Thyroid gland (tissue), 4 donors: ENCODE data around the gene MARK3. TPM values are rescaled to one million over a fixed set of nuclear protein-coding genes. Genes with fewer than 3 reads are reported as not detected.

Source experiments
- DNase-seq, 2 donors: peaks; one replicate each; pipeline ENCODE4 v3.0.0-alpha.2; 2019
- H3K27ac ChIP-seq, 3 donors: fragments of 200-600 bp; sonication (generic); 1 replicate in 2 of 3; 2 replicates in 1 of 3; pipeline ENCODE4 v1.5.1; 2016 to 2019; ENCODE audit warnings: mild to moderate bottlenecking in 1 of 3, moderate library complexity in 1 of 3
- H3K27me3 ChIP-seq: fragments of 200-600 bp; sonication (generic); one replicate; pipeline ENCODE4 v1.5.1; 2019
- H3K36me3 ChIP-seq, 2 donors: fragments of 200-600 bp; sonication (generic); one replicate each; pipeline ENCODE4 v1.5.1; 2016 to 2019
- H3K4me1 ChIP-seq, 2 donors: fragments of 200-600 bp; sonication (generic); one replicate each; pipeline ENCODE4 v1.5.1; 2017 to 2019
- H3K4me3 ChIP-seq, 3 donors: fragments of 200-600 bp; sonication (generic); replicated peaks in 1 of 3; 1 replicate in 2 of 3; 2 replicates in 1 of 3; pipeline ENCODE4 v1.5.1; 2016; ENCODE audit warnings: mild to moderate bottlenecking in 1 of 3
- H3K9me3 ChIP-seq: fragments of 200-600 bp; sonication (generic); one replicate; pipeline ENCODE4 v1.5.1; 2017
- CTCF ChIP-seq, 6 experiments: fragments of 200-600 bp in 3 of 6; fragments of 450-650 bp in 3 of 6; sonication (generic) in 3 of 6; IDR thresholded peaks; one replicate each; pipeline ENCODE4 v1.5.1; 2016 to 2019; ENCODE audit warnings: antibody characterized with exemption in 6 of 6, mild to moderate bottlenecking in 2 of 6, inconsistent platforms in 1 of 6, moderate library complexity in 1 of 6
- POLR2A ChIP-seq, 2 donors: fragments of 450-650 bp; IDR thresholded peaks; one replicate each; pipeline ENCODE4 v1.6.1; 2017; ENCODE audit warnings: antibody characterized with exemption in 2 of 2, mild to moderate bottlenecking in 2 of 2, moderate library complexity in 1 of 2
- WGBS, 2 donors: methylation state at CpG; one replicate each; pipeline ENCODE4 v1.1.5; 2017; 5-methylcytosine and 5-hydroxymethylcytosine counted together
- intact Hi-C: fragments of 100-400 bp; cut with DNase I; formaldehyde crosslinking; loops from one replicate; pipeline ENCODE4 v1.15.1; 2023
- total RNA-seq, 4 donors: library from RNA; depleted of rRNA; stranded (reverse); fragments of >200 nt; gene quantifications; one replicate each; pipeline ENCODE4 v1.2.3, GENCODE V29; 2016

MARK3 gene
- total RNA-seq, 4 donors from 2014 or later: 105 to 164 (median 114) TPM

GRCh38 chr14:103488071-103488470 lies 102.9 kb downstream of the MARK3 start:
- intact Hi-C loops: no loop called here
- Histone ChIP-seq H3K9me3 (no peaks in the 10 kb centered on the region), H3K27me3 (no peaks in the 10 kb centered on the region), H3K36me3 (peaks cover 12 to 18% of the 10 kb centered on the region in 2 donors), H3K4me1 (no peaks in the 10 kb centered on the region), H3K27ac (no peak overlapping the region), H3K4me3 (no peak overlapping the region)
- TF ChIP-seq CTCF (IDR thresholded peaks at IDR 0.05): no peak
- TF ChIP-seq POLR2A (IDR thresholded peaks at IDR 0.05): no peak
- 92 to 94% methylated on average over 6 of the region's 6 CpGs for WGBS, 2 donors
- DNase-seq: no peak

- WGBS, 2 donors: 87 to 90% methylated on average over 2 of the region's 2 CpGs
- Histone ChIP-seq H3K4me3 (no peak overlapping the region), H3K4me1 (no peaks in the 10 kb centered on the region), H3K27me3 (no peaks in the 10 kb centered on the region), H3K27ac (no peak overlapping the region), H3K36me3 (peaks cover 12 to 18% of the 10 kb centered on the region in 2 donors), H3K9me3 (no peaks in the 10 kb centered on the region)
- TF ChIP-seq POLR2A (IDR thresholded peaks at IDR 0.05) (no peak), CTCF (IDR thresholded peaks at IDR 0.05) (no peak)
- DNase-seq: no peak
- intact Hi-C loops: no loop called here
These were observed 103.7 kb downstream of the MARK3 start for GRCh38 chr14:103488960-103489359.

- Histone ChIP-seq H3K27me3 (no peaks in the 10 kb centered on the region), H3K9me3 (no peaks in the 10 kb centered on the region), H3K36me3 (peaks cover 13 to 21% of the 10 kb centered on the region in 2 donors), H3K4me1 (no peaks in the 10 kb centered on the region), H3K27ac (no peak overlapping the region), H3K4me3 (no peak overlapping the region)
- 81 to 90% methylated on average over 2 of the region's 2 CpGs for WGBS, 2 donors
- intact Hi-C loops: no loop called here
- no peak for DNase-seq
- TF ChIP-seq POLR2A (IDR thresholded peaks at IDR 0.05) (no peak), CTCF (IDR thresholded peaks at IDR 0.05) (no peak)
These were observed 104.4 kb downstream of the MARK3 start for GRCh38 chr14:103489621-103490020.

GRCh38 chr14:103491691-103492090 lies 106.5 kb downstream of the MARK3 start:
- Histone ChIP-seq H3K27ac (no peak overlapping the region), H3K9me3 (no peaks in the 10 kb centered on the region), H3K36me3 (peaks cover 26 to 30% of the 10 kb centered on the region in 2 donors), H3K4me3 (no peak overlapping the region), H3K4me1 (no peaks in the 10 kb centered on the region), H3K27me3 (no peaks in the 10 kb centered on the region)
- 82 to 85% methylated on average over 10 of the region's 10 CpGs for WGBS, 2 donors
- no peak for TF ChIP-seq CTCF (IDR thresholded peaks at IDR 0.05)
- no peak for TF ChIP-seq POLR2A (IDR thresholded peaks at IDR 0.05)
- intact Hi-C loops: no loop called here
- DNase-seq: no peak

GRCh38 chr14:103492156-103492925 lies 107.1 kb downstream of the MARK3 start:
- Histone ChIP-seq H3K27me3 (no peaks in the 10 kb centered on the region), H3K27ac (no peak overlapping the region), H3K4me1 (no peaks in the 10 kb centered on the region), H3K36me3 (peaks cover 25 to 28% of the 10 kb centered on the region in 2 donors), H3K9me3 (no peaks in the 10 kb centered on the region), H3K4me3 (no peak overlapping the region)
- intact Hi-C loops: no loop called here
- 76 to 80% methylated on average over 6 of the region's 6 CpGs for WGBS, 2 donors
- no peak for DNase-seq
- TF ChIP-seq POLR2A (IDR thresholded peaks at IDR 0.05): no peak
